AG09309 (cell line): ENCODE results near the gene FMNL2.

Experiments used
- DNase-seq: peaks from one replicate; pipeline ENCODE4 v3.0.0-alpha.2; 2010; ENCODE audit warnings: low read depth
- H3K4me3 ChIP-seq: 2 replicates; pipeline ENCODE4 v1.5.1; 2011; ENCODE audit warnings: mild to moderate bottlenecking, low read depth, low read length, moderate library complexity; ENCODE audit not compliant: control insufficient read depth
- CTCF ChIP-seq: IDR thresholded peaks from 2 replicates; pipeline ENCODE4 v1.5.1; 2011; ENCODE audit warnings: mild to moderate bottlenecking, low read depth, low read length, inconsistent platforms; ENCODE audit not compliant: insufficient read depth, control insufficient read depth; ENCODE audit errors: missing control alignments

Gene FMNL2

GRCh38 chr2:152588998-152589397 is 254.0 kb downstream of the FMNL2 start:
- H3K4me3 ChIP-seq: no peak overlapping the region
- DNase-seq: no peak
- no peak for TF ChIP-seq CTCF

GRCh38 chr2:152594022-152594766 is 259.2 kb downstream of the FMNL2 start:
- no peak for DNase-seq
- H3K4me3 ChIP-seq: no peak overlapping the region
- TF ChIP-seq CTCF: no peak

- no peak overlapping the region for H3K4me3 ChIP-seq
- DNase-seq: no peak
- TF ChIP-seq CTCF: no peak
Observed at GRCh38 chr2:152594792-152595191, 259.8 kb downstream of the FMNL2 start.

GRCh38 chr2:152598975-152599759 is 264.2 kb downstream of the FMNL2 start:
- no peak for TF ChIP-seq CTCF
- no peak overlapping the region for H3K4me3 ChIP-seq
- no peak for DNase-seq

GRCh38 chr2:152600051-152600657 is 265.2 kb downstream of the FMNL2 start:
- no peak for DNase-seq
- no peak overlapping the region for H3K4me3 ChIP-seq
- no peak for TF ChIP-seq CTCF

GRCh38 chr2:152600697-152601096 is 265.7 kb downstream of the FMNL2 start:
- no peak for DNase-seq
- TF ChIP-seq CTCF: no peak
- H3K4me3 ChIP-seq: no peak overlapping the region
